NCI-H2029 (cell line): ENCODE results near the gene ZRANB3.
"Not testable (repeated sequence)": the region's sequence is repeated elsewhere in the genome, so short reads cannot be mapped to it uniquely, and the experiment has no call there.

Experiments
- DNase-seq: peaks from one replicate; lab custom pipeline; 2025; lab: John Stamatoyannopoulos, UW

Gene ZRANB3

GRCh38 chr2:135485441-135485840 lies 45.6 kb downstream of the ZRANB3 start:
- DNase-seq, result no peak

GRCh38 chr2:135475128-135475527 lies 55.9 kb downstream of the ZRANB3 start:
- no peak for DNase-seq

- no peak for DNase-seq
Observed at GRCh38 chr2:135473567-135473966, 57.5 kb downstream of the ZRANB3 start.

- no peak for DNase-seq
Observed at GRCh38 chr2:135471106-135471505, 59.9 kb downstream of the ZRANB3 start.

GRCh38 chr2:135457279-135457678 lies 73.7 kb downstream of the ZRANB3 start:
- no peak for DNase-seq

- DNase-seq, result no peak
Observed at GRCh38 chr2:135456835-135457234, 74.2 kb downstream of the ZRANB3 start.

GRCh38 chr2:135456431-135456830 lies 74.6 kb downstream of the ZRANB3 start:
- DNase-seq, result no peak

GRCh38 chr2:135454608-135455007 lies 76.4 kb downstream of the ZRANB3 start:
- DNase-seq, result no peak

GRCh38 chr2:135453027-135453426 lies 78.0 kb downstream of the ZRANB3 start:
- not testable (repeated sequence) for DNase-seq

GRCh38 chr2:135451966-135452365 lies 79.1 kb downstream of the ZRANB3 start:
- no peak for DNase-seq

GRCh38 chr2:135443013-135443412 lies 88.0 kb downstream of the ZRANB3 start:
- not testable (repeated sequence) for DNase-seq

- DNase-seq, result not testable (repeated sequence)
Observed at GRCh38 chr2:135435155-135435554, 95.9 kb downstream of the ZRANB3 start.

- no peak for DNase-seq
Observed at GRCh38 chr2:135424849-135425248, 106.2 kb downstream of the ZRANB3 start.

GRCh38 chr2:135422898-135423297 lies 108.1 kb downstream of the ZRANB3 start:
- no peak for DNase-seq

- no peak for DNase-seq
Observed at GRCh38 chr2:135411646-135412045, 119.4 kb downstream of the ZRANB3 start.

- DNase-seq, result no peak
Observed at GRCh38 chr2:135409436-135409835, 121.6 kb downstream of the ZRANB3 start.

- DNase-seq, result not testable (repeated sequence)
Observed at GRCh38 chr2:135396259-135396658, 134.8 kb downstream of the ZRANB3 start.

- DNase-seq, result no peak
Observed at GRCh38 chr2:135386993-135387392, 144.0 kb downstream of the ZRANB3 start.

GRCh38 chr2:135378591-135378990 lies 152.4 kb downstream of the ZRANB3 start:
- no peak for DNase-seq

- DNase-seq, result no peak
Observed at GRCh38 chr2:135373702-135374101, 157.3 kb downstream of the ZRANB3 start.

GRCh38 chr2:135349941-135350340 lies 181.1 kb downstream of the ZRANB3 start:
- no peak for DNase-seq

GRCh38 chr2:135348096-135348704 lies 182.8 kb downstream of the ZRANB3 start:
- not testable (repeated sequence) for DNase-seq

- peak; percentile 17 for DNase-seq
Observed at GRCh38 chr2:135337071-135337470, 193.9 kb downstream of the ZRANB3 start.

GRCh38 chr2:135335256-135335655 lies 195.8 kb downstream of the ZRANB3 start:
- DNase-seq, result no peak
